Astrocyte (in vitro differentiated cells and primary cell): ENCODE results near the gene STK4.

Experiments
- CTCF ChIP-seq: IDR thresholded peaks from 2 replicates; pipeline ENCODE4 v1.5.1; 2011; ENCODE audit warnings: low read depth, mild to moderate bottlenecking, inconsistent platforms, low read length, moderate library complexity; ENCODE audit not compliant: insufficient read depth
- EZH2 ChIP-seq: IDR thresholded peaks from 2 replicates; pipeline ENCODE4 v1.6.1; 2012; ENCODE audit warnings: mild to moderate bottlenecking, low read length, inconsistent platforms; ENCODE audit not compliant: insufficient read depth

GRCh38 chr20:45012682-45013302 is 46.5 kb downstream of the STK4 start:
- TF ChIP-seq EZH2 (no peak), CTCF (no peak)
